HUDEP-2 (cell line): ENCODE data around the gene KRTAP10-11.
"Not testable (repeated sequence)": the region's sequence is repeated elsewhere in the genome, so short reads cannot be mapped to it uniquely, and the experiment has no call there.

ENCODE experiments used
- DNase-seq, 76 experiments: peaks; one replicate each; lab custom pipeline; 2025; ENCODE audit not compliant: unreplicated experiment in 76 of 76; lab: John Stamatoyannopoulos, UW

The KRTAP10-11 gene

DNA sequence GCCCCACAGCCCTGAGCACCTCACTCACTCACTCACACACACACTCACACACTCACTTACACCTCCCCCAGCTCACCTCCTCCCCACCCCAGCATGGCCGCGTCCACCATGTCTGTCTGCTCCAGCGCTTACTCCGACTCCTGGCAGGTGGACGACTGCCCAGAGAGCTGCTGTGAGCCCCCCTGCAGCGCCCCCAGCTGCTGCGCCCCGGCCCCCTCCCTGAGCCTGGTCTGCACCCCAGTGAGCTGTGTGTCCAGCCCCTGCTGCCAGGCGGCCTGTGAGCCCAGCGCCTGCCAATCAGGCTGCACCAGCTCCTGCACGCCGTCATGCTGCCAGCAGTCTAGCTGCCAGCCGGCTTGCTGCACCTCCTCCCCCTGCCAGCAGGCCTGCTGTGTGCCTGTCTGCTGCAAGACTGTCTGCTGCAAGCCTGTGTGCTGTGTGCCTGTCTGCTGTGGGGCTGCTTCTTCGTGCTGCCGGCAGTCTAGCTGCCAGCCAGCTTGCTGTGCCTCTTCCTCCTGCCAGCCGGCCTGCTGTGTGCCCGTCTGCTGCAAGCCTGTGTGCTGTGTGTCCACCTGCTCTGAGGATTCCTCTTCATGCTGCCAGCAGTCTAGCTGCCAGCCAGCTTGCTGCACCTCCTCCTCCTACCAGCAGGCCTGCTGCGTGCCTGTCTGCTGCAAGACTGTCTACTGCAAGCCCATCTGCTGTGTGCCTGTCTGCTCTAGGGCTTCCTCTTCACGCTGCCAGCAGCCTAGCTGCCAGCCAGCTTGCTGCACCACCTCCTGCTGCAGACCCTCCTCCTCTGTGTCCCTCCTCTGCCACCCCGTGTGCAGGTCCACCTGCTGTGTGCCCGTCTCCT lies at the start of gene KRTAP10-11:
KRTAP10-11 (plus strand) TSS at position 49 of the 856 bp plus-strand sequence; CDS start at position 94, 45 bp downstream.
- DNase-seq: not testable (repeated sequence)

- no peak for DNase-seq
Measured at GRCh38 chr21:44598061-44598460, 48.2 kb upstream of the KRTAP10-11 start.

- no peak for DNase-seq
Measured at GRCh38 chr21:44599264-44600029, 46.8 kb upstream of the KRTAP10-11 start.

DNA sequence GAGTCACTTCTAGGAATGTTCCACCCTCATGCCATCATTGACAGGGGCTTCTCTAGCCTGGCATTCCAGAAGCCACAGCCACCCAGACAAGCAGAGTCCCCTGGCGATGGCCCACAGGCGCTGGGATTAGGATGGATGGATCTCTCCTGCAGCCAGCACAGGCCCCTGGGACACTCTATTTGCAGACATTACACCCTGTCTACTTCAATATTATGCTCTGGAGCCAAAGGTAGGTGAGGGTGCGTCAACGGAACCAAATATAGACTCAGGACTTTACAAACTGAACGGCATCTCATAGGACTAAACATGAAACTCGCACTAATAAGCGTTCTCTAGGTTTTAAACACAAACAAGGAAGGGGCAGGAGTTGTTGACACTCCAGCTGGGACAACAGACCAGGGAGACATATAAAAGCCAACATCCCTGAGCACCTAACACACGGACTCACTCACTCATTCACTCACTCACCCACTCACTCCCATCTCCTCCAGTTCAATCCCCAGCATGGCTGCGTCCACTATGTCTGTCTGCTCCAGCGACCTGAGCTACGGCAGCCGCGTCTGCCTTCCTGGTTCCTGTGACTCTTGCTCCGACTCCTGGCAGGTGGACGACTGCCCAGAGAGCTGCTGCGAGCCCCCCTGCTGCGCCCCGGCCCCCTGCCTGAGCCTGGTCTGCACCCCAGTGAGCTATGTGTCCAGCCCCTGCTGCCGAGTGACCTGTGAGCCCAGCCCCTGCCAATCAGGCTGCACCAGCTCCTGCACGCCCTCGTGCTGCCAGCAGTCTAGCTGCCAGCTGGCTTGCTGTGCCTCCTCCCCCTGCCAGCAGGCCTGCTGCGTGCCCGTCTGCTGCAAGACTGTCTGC lies 45.9 kb upstream of the KRTAP10-11 start, which contains the start of gene KRTAP10-7:
KRTAP10-7 (plus strand) TSS at position 480 of the 861 bp plus-strand sequence; CDS start at position 505, 25 bp downstream.
- DNase-seq: not testable (repeated sequence)

DNA sequence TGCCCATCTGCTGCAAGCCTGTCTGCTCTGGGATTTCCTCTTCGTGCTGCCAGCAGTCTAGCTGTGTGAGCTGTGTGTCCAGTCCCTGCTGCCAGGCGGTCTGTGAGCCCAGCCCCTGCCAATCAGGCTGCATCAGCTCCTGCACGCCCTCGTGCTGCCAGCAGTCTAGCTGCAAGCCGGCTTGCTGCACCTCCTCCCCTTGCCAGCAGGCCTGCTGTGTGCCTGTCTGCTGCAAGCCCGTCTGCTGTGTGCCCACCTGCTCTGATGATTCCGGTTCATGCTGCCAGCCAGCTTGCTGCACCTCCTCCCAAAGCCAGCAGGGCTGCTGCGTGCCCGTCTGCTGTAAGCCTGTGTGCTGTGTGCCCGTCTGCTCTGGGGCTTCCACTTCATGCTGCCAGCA lies 45.1 kb upstream of the KRTAP10-11 start:
- peak in 8 of 76 experiments; percentile 10 to 42 (median 21) for DNase-seq

DNA sequence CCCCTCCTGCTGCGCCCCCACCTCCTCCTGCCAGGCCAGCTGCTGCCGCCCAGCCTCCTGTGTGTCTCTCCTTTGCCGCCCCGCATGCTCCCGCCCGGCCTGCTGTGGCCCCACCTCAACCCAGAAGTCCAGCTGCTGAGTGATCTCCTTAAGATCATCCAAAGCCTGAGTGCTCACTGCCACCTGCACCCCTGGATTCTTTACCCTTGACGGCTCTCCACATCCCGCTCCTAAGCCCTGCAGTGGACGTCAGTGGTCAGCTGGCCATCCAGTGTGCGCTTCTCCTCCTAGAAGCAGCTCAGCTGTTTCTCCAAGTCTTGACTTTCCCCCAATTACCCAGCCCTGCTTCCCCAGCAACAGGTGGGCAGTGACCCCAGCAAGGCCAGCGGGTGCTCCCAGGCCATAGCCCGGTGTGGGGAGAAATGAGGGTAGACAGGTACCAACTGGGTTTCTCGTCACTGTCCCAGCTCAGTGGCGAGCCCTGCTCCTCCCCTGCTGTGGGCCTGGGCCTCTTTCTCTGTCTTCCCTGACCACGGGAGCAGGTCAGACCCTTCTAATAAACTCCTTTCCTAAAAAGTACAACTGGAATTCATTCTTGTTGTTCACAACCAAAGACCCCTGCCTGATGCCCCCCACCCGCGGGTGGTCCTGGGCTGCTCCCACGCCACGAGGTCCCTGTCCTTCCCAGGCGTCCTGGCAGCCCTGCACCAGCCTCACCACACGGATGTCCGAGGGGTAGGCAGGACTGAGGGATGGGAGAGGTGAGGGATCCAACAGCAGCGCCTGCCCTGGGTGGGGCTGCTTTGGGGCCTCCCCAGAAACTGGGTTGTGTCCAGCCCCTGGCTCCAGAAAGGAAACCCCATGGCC lies 44.4 kb upstream of the KRTAP10-11 start:
- no peak for DNase-seq

DNA sequence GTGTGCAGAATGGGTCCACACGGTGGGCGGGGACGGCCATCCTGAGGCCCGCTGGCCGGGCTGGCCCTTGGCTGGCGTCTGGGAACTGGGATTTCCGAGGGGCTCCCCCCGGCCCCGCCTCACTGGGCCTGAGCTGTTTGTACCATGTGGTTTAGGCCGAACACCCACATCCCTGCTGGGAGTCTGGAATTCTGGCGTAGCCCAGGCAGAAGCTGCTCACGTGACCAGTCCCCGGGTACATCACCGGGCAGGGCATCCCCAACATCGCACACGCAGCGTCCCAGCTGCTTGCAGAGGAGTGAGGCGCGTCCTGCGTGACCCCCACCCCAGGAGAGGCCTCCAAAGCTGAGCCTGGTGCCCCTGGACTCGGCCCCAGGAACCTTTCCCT lies 43.8 kb upstream of the KRTAP10-11 start:
- no peak for DNase-seq

- no peak for DNase-seq
Measured at GRCh38 chr21:44603109-44603875, 42.9 kb upstream of the KRTAP10-11 start.

DNA sequence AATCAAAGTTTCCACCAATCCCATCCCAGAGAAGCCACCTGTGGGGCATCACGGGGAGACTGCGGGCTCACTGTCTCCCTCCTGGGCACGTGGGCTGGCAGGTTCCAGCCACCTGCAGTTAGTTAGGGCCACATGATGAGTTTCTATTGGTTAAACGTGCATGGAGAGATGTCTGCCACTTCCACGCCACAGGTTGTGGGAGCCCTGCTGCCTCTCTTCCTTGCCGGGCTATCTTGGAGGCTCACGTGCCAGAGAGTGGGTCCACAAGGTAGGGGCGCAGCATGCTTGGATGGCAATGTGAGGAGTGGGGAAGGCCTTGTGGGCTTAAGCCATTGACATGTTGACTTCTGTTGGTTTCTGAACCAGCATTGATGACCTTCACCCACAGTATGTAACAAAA lies 42.3 kb upstream of the KRTAP10-11 start:
- no peak for DNase-seq

GRCh38 chr21:44606495-44606894 lies 39.7 kb upstream of the KRTAP10-11 start:
- DNase-seq: no peak

DNA sequence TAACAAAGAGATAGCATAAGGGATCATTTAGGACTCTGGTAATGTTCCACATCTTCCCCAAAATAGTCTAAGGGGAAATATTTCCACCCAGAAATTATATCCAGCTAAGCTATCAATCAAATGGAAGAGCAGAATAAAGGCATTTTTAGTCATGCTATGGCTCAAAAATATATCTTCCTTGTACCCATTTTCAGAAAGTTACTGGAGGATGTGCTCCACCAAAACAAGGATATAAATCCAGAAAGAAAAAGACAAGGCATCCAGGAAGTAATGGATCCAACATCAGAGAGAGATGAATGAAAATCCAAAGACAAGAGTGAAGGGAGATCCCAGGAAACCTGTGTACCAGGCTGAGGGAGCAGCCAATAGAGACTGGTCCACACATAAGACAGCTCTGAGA lies 37.0 kb upstream of the KRTAP10-11 start:
- DNase-seq: no peak

DNA sequence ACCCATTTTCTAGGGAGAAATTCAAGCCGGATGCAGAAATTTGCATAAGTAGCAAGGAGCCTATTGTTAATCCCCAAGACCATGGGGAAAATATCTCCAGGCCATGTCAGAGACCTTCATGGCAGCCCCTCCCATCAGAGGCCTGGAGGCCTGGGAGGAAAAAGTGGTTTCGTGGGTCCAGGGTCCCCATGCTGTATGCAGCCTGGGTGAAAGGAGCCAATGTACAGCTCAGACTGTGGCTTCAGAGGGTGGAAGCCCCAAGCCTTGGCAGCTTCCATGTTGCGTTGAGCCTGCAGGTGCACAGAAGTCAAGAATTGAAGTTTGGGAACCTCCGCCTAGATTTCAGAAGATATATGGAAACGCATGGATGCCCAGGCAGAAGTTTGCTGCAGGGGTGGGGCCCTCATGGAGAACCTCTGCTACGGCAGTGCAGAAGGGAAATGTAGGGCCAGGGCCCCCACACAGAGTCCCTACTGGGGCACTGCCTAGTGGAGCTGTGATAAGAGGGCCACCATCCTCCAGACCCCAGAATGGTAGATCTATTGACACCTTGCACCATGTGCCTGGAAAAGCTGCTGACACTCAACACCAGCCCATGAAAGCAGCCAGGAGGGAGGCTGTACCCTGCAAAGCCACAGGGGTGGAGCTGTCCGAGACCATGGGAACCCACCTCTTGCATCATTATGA lies 35.9 kb upstream of the KRTAP10-11 start:
- not testable (repeated sequence) for DNase-seq

- DNase-seq: no peak
Measured at GRCh38 chr21:44611551-44611950, 34.7 kb upstream of the KRTAP10-11 start.

GRCh38 chr21:44612029-44612486 lies 34.2 kb upstream of the KRTAP10-11 start, which contains the start of gene KRTAP10-8:
KRTAP10-8 (plus strand) TSS chr21:44612079; CDS start chr21:44612101, 22 bp downstream.
- no peak for DNase-seq

DNA sequence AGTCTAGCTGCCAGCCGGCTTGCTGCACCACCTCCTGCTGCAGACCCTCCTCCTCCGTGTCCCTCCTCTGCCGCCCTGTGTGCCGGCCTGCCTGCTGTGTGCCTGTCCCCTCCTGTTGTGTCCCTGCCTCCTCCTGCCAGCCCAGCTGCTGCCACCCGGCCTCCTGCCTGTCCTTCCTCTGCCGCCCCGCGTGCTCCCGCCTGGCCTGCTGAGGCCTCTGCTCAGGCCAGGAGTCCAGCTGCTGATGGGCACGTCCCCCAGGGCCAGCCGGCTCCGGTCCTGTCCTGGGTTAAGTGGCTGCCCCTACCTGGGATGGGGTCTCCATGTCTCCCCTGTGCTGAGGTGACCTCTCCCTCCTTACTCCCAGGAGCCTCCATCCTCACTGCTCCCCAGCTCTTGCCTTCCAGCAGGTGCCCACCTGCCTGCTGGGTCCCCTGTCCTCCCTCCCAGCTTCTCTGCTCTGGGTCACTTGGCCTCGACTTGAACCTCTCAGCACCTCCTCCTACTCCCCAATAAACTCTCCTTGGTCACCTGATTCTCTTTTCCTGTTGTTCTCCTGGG lies 33.5 kb upstream of the KRTAP10-11 start:
- DNase-seq: no peak

GRCh38 chr21:44613386-44614155 lies 32.6 kb upstream of the KRTAP10-11 start:
- DNase-seq: no peak

DNA sequence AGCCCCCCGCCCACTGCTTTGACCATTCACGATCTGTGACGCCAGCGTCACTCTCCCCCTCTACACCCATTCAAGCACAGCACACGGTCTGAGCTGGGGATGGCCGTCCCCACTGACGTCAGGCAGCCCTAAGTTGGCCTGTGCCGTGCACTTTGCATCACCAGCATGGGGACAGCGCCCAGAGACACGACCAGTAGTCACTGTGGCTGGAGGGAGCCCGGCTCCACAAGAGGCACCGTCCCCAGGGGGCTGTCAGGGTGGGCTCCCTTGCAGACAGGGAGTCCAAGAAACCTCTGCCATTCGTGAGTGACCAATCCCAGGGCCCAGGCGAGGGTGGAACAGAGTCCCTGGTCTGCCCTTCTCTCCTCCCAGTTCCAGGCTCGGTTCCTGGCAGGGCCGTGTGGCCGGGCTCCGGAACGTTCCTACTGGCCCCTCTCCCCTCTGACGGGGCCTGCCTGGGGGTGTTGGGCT lies 32.0 kb upstream of the KRTAP10-11 start:
- DNase-seq: no peak
